Neuronal stem cell (in vitro differentiated cells): ENCODE measurements around the gene MAP4K3.
"Not testable (repeated sequence)": the region's sequence is repeated elsewhere in the genome, so short reads cannot be mapped to it uniquely, and the experiment has no call there.

Experiments
- DNase-seq: peaks from one replicate; pipeline ENCODE4 v3.0.0-alpha.2; 2013; ENCODE audit warnings: low spot score
- H2AFZ ChIP-seq: one replicate; pipeline ENCODE4 v1.6.1; 2013; ENCODE audit warnings: mild to moderate bottlenecking, low read length, inconsistent platforms
- H2AK5ac ChIP-seq: 2 replicates; pipeline ENCODE4 v1.6.1; 2013; ENCODE audit warnings: low read depth, mild to moderate bottlenecking, inconsistent platforms, low read length, moderate library complexity, mixed read lengths
- H2BK120ac ChIP-seq: 2 replicates; pipeline ENCODE4 v1.6.1; 2013; ENCODE audit warnings: low read depth, mild to moderate bottlenecking, inconsistent platforms, low read length, moderate library complexity, mixed read lengths
- H2BK12ac ChIP-seq: one replicate; pipeline ENCODE4 v1.6.1; 2013; ENCODE audit warnings: low read length, inconsistent platforms
- H2BK15ac ChIP-seq: 2 replicates; pipeline ENCODE4 v1.6.1; 2013; ENCODE audit warnings: mild to moderate bottlenecking, low read length, inconsistent platforms, mixed read lengths
- H2BK5ac ChIP-seq: one replicate; pipeline ENCODE4 v1.6.1; 2013; ENCODE audit warnings: inconsistent platforms, mild to moderate bottlenecking, low read length, moderate library complexity
- H3K14ac ChIP-seq: one replicate; pipeline ENCODE4 v1.6.1; 2013; ENCODE audit warnings: low read length, inconsistent platforms
- H3K18ac ChIP-seq: 2 replicates; pipeline ENCODE4 v1.6.1; 2013; ENCODE audit warnings: low read length, inconsistent platforms
- H3K23ac ChIP-seq: 2 replicates; pipeline ENCODE4 v1.6.1; 2013; ENCODE audit warnings: low read depth, mild to moderate bottlenecking, mixed read lengths, low read length, inconsistent platforms; ENCODE audit not compliant: poor library complexity
- H3K27ac ChIP-seq: replicated peaks from 3 replicates; pipeline ENCODE4 v1.5.1; 2013; ENCODE audit warnings: low read length, inconsistent platforms
- H3K27me3 ChIP-seq, 3 experiments: 2 replicates each; pipeline ENCODE4 v1.6.1; 2013; ENCODE audit warnings: low read length in 3 of 3, mild to moderate bottlenecking in 2 of 3, inconsistent platforms in 1 of 3, low read depth in 1 of 3, mixed read lengths in 1 of 3, moderate library complexity in 1 of 3; ENCODE audit not compliant: control insufficient read depth in 3 of 3, insufficient read depth in 3 of 3
- H3K36me3 ChIP-seq, 2 donors: replicated peaks in 1 of 2; 2 replicates each; pipeline ENCODE4 v1.6.1; 2013; ENCODE audit warnings: low read length in 2 of 2; ENCODE audit not compliant: control insufficient read depth in 2 of 2, insufficient read depth in 2 of 2
- H3K4ac ChIP-seq: 2 replicates; pipeline ENCODE4 v1.6.1; 2013; ENCODE audit warnings: inconsistent platforms, mild to moderate bottlenecking, low read length, moderate library complexity
- H3K4me1 ChIP-seq, 2 donors: 1 replicate in 1 of 2; 2 replicates in 1 of 2; pipeline ENCODE4 v1.6.1; 2013; ENCODE audit warnings: low read length in 2 of 2, low read depth in 1 of 2; ENCODE audit not compliant: control insufficient read depth in 2 of 2, insufficient read depth in 1 of 2
- H3K4me2 ChIP-seq: one replicate; pipeline ENCODE4 v1.6.1; 2013; ENCODE audit warnings: mild to moderate bottlenecking, low read length, inconsistent platforms; ENCODE audit not compliant: insufficient read depth, poor library complexity, severe bottlenecking
- H3K4me3 ChIP-seq, 2 donors: 2 replicates each; pipeline ENCODE4 v1.5.1; 2013; ENCODE audit warnings: low read length in 2 of 2, mild to moderate bottlenecking in 2 of 2, inconsistent platforms in 1 of 2, moderate library complexity in 1 of 2
- H3K79me1 ChIP-seq: one replicate; pipeline ENCODE4 v1.6.1; 2013; ENCODE audit warnings: low read depth, mild to moderate bottlenecking, inconsistent platforms, low read length, moderate library complexity
- H3K9ac ChIP-seq: one replicate; pipeline ENCODE4 v1.6.1; 2013; ENCODE audit warnings: mild to moderate bottlenecking, low read depth, low read length, inconsistent platforms; ENCODE audit not compliant: poor library complexity
- H3K9me3 ChIP-seq, 2 donors: replicated peaks in 1 of 2; 2 replicates each; pipeline versions ENCODE3 to v1.6.1; 2013; ENCODE audit warnings: low read length in 2 of 2, mild to moderate bottlenecking in 2 of 2, inconsistent platforms in 1 of 2, low read depth in 1 of 2, mixed read lengths in 1 of 2, moderate library complexity in 1 of 2; ENCODE audit not compliant: control insufficient read depth in 2 of 2, insufficient read depth in 1 of 2
- H4K8ac ChIP-seq: one replicate; pipeline ENCODE4 v1.6.1; 2013; ENCODE audit warnings: low read depth, mild to moderate bottlenecking, inconsistent platforms, low read length, moderate library complexity
- H4K91ac ChIP-seq: one replicate; pipeline ENCODE4 v1.6.1; 2013; ENCODE audit warnings: low read length, low read depth, mild to moderate bottlenecking, inconsistent platforms; ENCODE audit not compliant: poor library complexity
- WGBS, 2 donors: extraction: QIAGEN DNeasy Blood & Tissue Kit; methylation state at CpG; one replicate each; pipeline ENCODE4 v1.1.7; 2013; ENCODE audit warnings: missing lambda C conversion rate in 2 of 2, mixed read lengths in 1 of 2; ENCODE audit not compliant: insufficient read length in 2 of 2, insufficient replicate concordance in 1 of 2; ENCODE audit errors: extremely low coverage in 2 of 2; 5-methylcytosine and 5-hydroxymethylcytosine counted together

MAP4K3 gene

DNA sequence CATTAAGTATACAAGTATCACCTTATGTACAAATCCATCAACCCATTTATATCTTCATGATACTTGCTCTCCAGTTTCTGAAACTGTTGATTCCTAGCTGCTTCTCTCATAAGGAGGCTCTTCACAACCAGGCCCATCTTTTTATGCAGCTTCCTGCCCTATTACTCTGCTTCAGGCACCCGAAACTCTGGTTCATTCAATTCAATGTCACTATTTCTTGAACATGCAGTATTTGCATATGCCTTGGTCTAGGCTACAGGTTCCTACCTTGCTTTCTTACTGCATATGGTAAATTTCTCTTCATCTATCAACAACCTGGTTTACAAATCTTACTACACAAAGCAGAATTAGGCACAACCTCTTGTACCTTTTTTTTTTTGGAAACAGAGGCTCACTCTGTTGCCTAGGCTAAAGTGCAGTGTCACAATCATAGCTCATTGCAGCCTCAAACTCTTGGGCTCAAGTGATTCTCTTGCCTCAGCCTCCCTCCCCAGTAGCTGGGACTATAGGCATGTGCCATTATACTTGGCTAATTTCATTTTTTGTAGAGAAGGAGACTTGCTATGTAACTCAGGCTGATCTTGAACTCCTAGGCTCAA, 190.6 kb downstream of the MAP4K3 start:
- Histone ChIP-seq H3K4me3 (no peak overlapping the region), H2BK15ac (no peak overlapping the region), H3K79me1 (no peaks in the 10 kb centered on the region), H3K4ac (no peak overlapping the region), H3K27me3 (no peaks in the 10 kb centered on the region), H3K9me3 (peaks cover 2 to 14% of the 10 kb centered on the region in 2 donors), H3K18ac (no peak overlapping the region), H4K91ac (no peak overlapping the region), H3K23ac (no peak overlapping the region), H2BK120ac (no peak overlapping the region), H2AK5ac (no peak overlapping the region), H3K9ac (no peak overlapping the region), H3K4me2 (no peak overlapping the region), H3K14ac (no peak overlapping the region), H2BK12ac (no peak overlapping the region), H3K36me3 (peaks cover 4 to 42% of the 10 kb centered on the region in 2 donors), H2BK5ac (no peak overlapping the region), H4K8ac (no peak overlapping the region), H2AFZ (no peak overlapping the region), H3K27ac (no peak overlapping the region), H3K4me1 (peaks cover 0 to 3% of the 10 kb centered on the region in 2 donors)
- DNase-seq = no peak
- WGBS, 2 donors = no CpG with 5 or more reads among the region's 1 CpG

GRCh38 chr2:39244963-39245625, 192.0 kb downstream of the MAP4K3 start:
- not testable (repeated sequence) for H4K8ac ChIP-seq
- WGBS, 2 donors = no CpG with 5 or more reads among the region's 31 CpGs

GRCh38 chr2:39244241-39244862, 192.7 kb downstream of the MAP4K3 start:
- not testable (repeated sequence) for H3K9me3 ChIP-seq, H3K4me1 ChIP-seq, H3K4ac ChIP-seq, H3K27me3 ChIP-seq, H2AFZ ChIP-seq, H3K4me3 ChIP-seq, H4K91ac ChIP-seq, H3K9ac ChIP-seq, H3K4me2 ChIP-seq, H2BK120ac ChIP-seq, H2BK15ac ChIP-seq, H3K23ac ChIP-seq, H2BK5ac ChIP-seq, H2BK12ac ChIP-seq, H4K8ac ChIP-seq, H2AK5ac ChIP-seq, H3K27ac ChIP-seq, H3K79me1 ChIP-seq, H3K14ac ChIP-seq, H3K18ac ChIP-seq, DNase-seq
- no CpG with 5 or more reads among the region's 39 CpGs for WGBS, 2 donors
- peaks cover 0 to 21% of the 10 kb centered on the region in 2 donors for H3K36me3 ChIP-seq

More at GRCh38 chr2:39244963-39245625, 192.0 kb downstream of the MAP4K3 start:
- H3K4me3 ChIP-seq, H3K4me2 ChIP-seq, H2AK5ac ChIP-seq, H2BK12ac ChIP-seq, H3K18ac ChIP-seq, H4K91ac ChIP-seq, H3K9ac ChIP-seq, H3K23ac ChIP-seq, H3K79me1 ChIP-seq, H3K4ac ChIP-seq, H2BK5ac ChIP-seq, H3K4me1 ChIP-seq, H3K9me3 ChIP-seq, H3K14ac ChIP-seq, H3K27me3 ChIP-seq, DNase-seq, H2BK15ac ChIP-seq, H2AFZ ChIP-seq, H3K27ac ChIP-seq, H2BK120ac ChIP-seq: not testable (repeated sequence)
- peaks cover 0 to 28% of the 10 kb centered on the region in 2 donors for H3K36me3 ChIP-seq

- Histone ChIP-seq H2BK12ac (peak within 1 kb of the TSS; percentile 49), H4K91ac (no peak within 1 kb of the TSS), H3K9ac (no peak within 1 kb of the TSS), H2AFZ (no peak within 1 kb of the TSS), H3K27me3 (no peaks in the 10 kb centered on the region), H3K9me3 (no peaks in the 10 kb centered on the region), H3K79me1 (no peaks in the 10 kb centered on the region), H3K4me1 (peaks cover 0 to 7% of the 10 kb centered on the region in 2 donors), H2BK15ac (no peak within 1 kb of the TSS), H3K4me3 (no peak within 1 kb of the TSS), H3K14ac (peak within 1 kb of the TSS; percentile 63), H3K4ac (no peak within 1 kb of the TSS), H2BK120ac (no peak within 1 kb of the TSS), H3K27ac (no peak within 1 kb of the TSS), H2BK5ac (peak within 1 kb of the TSS; percentile 77), H4K8ac (no peak within 1 kb of the TSS), H3K4me2 (no peak within 1 kb of the TSS), H2AK5ac (no peak within 1 kb of the TSS), H3K18ac (peak within 1 kb of the TSS; percentile 40), H3K23ac (peak within 1 kb of the TSS; percentile 66), H3K36me3 (peaks cover 0 to 13% of the 10 kb centered on the region in 2 donors)
- DNase-seq = no peak
- no CpG with 5 or more reads among the region's 58 CpGs for WGBS, 2 donors
Measured at GRCh38 chr2:39243469-39244123, 193.5 kb downstream of the MAP4K3 start, which contains the start of gene CDKL4. TSS of gene CDKL4 (minus strand) at chr2:39243970.
